Measurements from ENCODE around the gene C17orf107.

DNA sequence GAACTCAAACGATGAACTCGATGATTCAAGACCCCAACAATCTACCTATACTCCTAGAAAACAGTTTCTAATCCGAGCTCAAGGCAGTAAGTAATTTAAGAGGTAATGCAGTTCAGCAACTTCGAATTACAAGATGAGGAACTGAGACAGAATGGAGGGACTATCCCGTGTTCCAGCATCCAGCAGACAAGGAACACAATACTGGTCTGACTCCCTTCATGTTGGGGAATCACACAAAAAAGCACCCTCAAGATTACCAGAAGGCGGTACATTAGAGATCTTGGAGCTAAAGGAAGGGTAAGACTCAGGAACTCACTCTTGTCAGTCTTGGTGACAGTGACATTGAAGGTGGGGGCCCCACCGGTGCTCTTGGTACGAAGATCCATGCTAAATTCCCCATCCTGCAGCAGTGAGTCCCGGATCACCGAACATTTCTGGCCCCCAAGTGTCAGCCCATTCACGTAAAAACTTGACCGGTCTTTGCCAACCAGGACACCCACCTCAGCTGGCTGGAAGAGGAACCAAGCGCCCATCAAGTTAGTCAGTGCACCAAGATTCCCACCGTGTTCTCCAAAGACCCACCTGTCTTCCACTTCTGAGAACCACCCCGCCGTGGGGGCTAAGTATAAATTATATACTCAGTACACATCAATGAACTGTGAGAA, 47.1 kb downstream of the C17orf107 start:
- TF ChIP-seq, protein P1, sequence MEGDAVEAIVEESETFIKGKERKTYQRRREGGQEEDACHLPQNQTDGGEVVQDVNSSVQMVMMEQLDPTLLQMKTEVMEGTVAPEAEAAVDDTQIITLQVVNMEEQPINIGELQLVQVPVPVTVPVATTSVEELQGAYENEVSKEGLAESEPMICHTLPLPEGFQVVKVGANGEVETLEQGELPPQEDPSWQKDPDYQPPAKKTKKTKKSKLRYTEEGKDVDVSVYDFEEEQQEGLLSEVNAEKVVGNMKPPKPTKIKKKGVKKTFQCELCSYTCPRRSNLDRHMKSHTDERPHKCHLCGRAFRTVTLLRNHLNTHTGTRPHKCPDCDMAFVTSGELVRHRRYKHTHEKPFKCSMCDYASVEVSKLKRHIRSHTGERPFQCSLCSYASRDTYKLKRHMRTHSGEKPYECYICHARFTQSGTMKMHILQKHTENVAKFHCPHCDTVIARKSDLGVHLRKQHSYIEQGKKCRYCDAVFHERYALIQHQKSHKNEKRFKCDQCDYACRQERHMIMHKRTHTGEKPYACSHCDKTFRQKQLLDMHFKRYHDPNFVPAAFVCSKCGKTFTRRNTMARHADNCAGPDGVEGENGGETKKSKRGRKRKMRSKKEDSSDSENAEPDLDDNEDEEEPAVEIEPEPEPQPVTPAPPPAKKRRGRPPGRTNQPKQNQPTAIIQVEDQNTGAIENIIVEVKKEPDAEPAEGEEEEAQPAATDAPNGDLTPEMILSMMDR (conservative IDR thresholded peaks at IDR 0.05; ENCODE audit: low read length), result no peak
- TF ChIP-seq EZH2phosphoT487 (IDR thresholded peaks at IDR 0.05; ENCODE audit: borderline replicate concordance, low read depth, low read length), result no peak

Data from OCI-LY7 (cell line).